IMR-90 (cell line): ENCODE data around the gene PMP22.

ENCODE experiments used
- BHLHE40 ChIP-seq: fragments of 150-350 bp; IDR thresholded peaks from 2 replicates; pipeline ENCODE4 v1.6.1; 2016; ENCODE audit warnings: mild to moderate bottlenecking, low read depth, low read length
- CEBPB ChIP-seq: IDR thresholded peaks from 2 replicates; pipeline ENCODE4 v1.6.1; 2012; ENCODE audit warnings: low read depth, low read length, improper control_type of control experiment
- CHD1 ChIP-seq: IDR thresholded peaks from 2 replicates; pipeline ENCODE4 v1.6.1; 2012; ENCODE audit warnings: low read depth, low read length, improper control_type of control experiment
- MAZ ChIP-seq: IDR thresholded peaks from 2 replicates; pipeline ENCODE4 v1.6.1; 2012; ENCODE audit warnings: low read depth, mild to moderate bottlenecking, low read length, improper control_type of control experiment, moderate library complexity, borderline replicate concordance
- MXI1 ChIP-seq: IDR thresholded peaks from 2 replicates; pipeline ENCODE4 v1.6.1; 2012; ENCODE audit warnings: low read depth, mild to moderate bottlenecking, low read length, moderate library complexity, borderline replicate concordance
- POLR2A ChIP-seq: IDR thresholded peaks from 2 replicates; pipeline ENCODE4 v1.6.1; 2012; ENCODE audit warnings: mild to moderate bottlenecking, low read depth, low read length
- RAD21 ChIP-seq: IDR thresholded peaks from 2 replicates; pipeline ENCODE4 v1.6.1; 2012; ENCODE audit warnings: low read length, improper control_type of control experiment
- RFX5 ChIP-seq: IDR thresholded peaks from 2 replicates; pipeline ENCODE4 v1.8.0; 2012; ENCODE audit warnings: low read depth, mild to moderate bottlenecking, low read length, moderate library complexity
- SMC3 ChIP-seq: fragments of 150-350 bp; IDR thresholded peaks from 2 replicates; pipeline ENCODE4 v1.6.1; 2016; ENCODE audit warnings: low read depth, mild to moderate bottlenecking, antibody characterized with exemption, low read length, moderate library complexity
- TF ChIP-seq, protein P1 (sequence below): conservative IDR thresholded peaks from 2 replicates; pipeline ENCODE4 v1.5.1; 2012; ENCODE audit warnings: mild to moderate bottlenecking, low read depth, low read length, improper control_type of control experiment
- TF ChIP-seq, protein P2 (sequence below): fragments of 150-350 bp; IDR thresholded peaks from 2 replicates; pipeline ENCODE4 v1.6.1; 2017; ENCODE audit warnings: mild to moderate bottlenecking, antibody characterized with exemption, low read length, low read depth

DNA sequence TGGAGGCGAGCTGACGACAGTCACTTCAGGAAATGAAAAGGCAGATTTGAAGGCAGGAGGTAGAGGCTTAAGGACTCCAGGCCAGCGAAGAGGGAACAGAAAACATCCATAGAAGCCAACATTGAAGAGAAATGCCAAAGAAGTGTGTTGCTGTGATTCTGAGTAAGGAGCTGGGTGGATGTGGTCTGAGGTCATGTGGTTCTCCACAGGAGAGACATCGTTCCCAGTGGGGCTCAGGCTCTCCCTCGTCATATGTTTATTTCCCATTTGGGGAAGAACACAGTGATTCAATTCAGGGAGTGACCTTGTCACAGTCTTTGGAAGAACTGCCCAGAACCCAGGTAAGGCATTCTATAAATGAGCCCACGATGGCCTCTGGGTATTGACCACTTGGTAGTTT is 6.6 kb upstream of the PMP22 start:
- no peak for TF ChIP-seq MXI1
- no peak for TF ChIP-seq SMC3
- TF ChIP-seq, protein P1, sequence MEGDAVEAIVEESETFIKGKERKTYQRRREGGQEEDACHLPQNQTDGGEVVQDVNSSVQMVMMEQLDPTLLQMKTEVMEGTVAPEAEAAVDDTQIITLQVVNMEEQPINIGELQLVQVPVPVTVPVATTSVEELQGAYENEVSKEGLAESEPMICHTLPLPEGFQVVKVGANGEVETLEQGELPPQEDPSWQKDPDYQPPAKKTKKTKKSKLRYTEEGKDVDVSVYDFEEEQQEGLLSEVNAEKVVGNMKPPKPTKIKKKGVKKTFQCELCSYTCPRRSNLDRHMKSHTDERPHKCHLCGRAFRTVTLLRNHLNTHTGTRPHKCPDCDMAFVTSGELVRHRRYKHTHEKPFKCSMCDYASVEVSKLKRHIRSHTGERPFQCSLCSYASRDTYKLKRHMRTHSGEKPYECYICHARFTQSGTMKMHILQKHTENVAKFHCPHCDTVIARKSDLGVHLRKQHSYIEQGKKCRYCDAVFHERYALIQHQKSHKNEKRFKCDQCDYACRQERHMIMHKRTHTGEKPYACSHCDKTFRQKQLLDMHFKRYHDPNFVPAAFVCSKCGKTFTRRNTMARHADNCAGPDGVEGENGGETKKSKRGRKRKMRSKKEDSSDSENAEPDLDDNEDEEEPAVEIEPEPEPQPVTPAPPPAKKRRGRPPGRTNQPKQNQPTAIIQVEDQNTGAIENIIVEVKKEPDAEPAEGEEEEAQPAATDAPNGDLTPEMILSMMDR: no peak
- no peak for TF ChIP-seq POLR2A
- TF ChIP-seq RFX5: no peak
- no peak for TF ChIP-seq CEBPB
- TF ChIP-seq RAD21: no peak
- TF ChIP-seq CHD1: no peak
- TF ChIP-seq MAZ: no peak
- no peak for TF ChIP-seq BHLHE40
- TF ChIP-seq, protein P2, sequence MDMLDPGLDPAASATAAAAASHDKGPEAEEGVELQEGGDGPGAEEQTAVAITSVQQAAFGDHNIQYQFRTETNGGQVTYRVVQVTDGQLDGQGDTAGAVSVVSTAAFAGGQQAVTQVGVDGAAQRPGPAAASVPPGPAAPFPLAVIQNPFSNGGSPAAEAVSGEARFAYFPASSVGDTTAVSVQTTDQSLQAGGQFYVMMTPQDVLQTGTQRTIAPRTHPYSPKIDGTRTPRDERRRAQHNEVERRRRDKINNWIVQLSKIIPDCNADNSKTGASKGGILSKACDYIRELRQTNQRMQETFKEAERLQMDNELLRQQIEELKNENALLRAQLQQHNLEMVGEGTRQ: peak; percentile 42; the same call in 1 of the 2 replicates
